Epithelial cell of proximal tubule (primary cell): ENCODE data around the gene GPBAR1. TPM values are rescaled to one million over a fixed set of nuclear protein-coding genes. Genes with fewer than 3 reads are reported as not detected.

ENCODE experiments used
- DNase-seq: peaks from one replicate; pipeline ENCODE4 v3.0.0-alpha.2; 2011; ENCODE audit warnings: low read depth
- H3K4me3 ChIP-seq: 2 replicates; pipeline ENCODE4 v1.5.1; 2011; ENCODE audit warnings: low read depth, mild to moderate bottlenecking, low read length
- total RNA-seq: library from RNA; depleted of rRNA; stranded (reverse); fragments of >200 nt; gene quantifications from 2 replicates; pipeline ENCODE4 v1.2.3, GENCODE V29; 2015
- TF ChIP-seq, protein P1 (sequence below): conservative IDR thresholded peaks from 2 replicates; pipeline ENCODE4 v1.5.1; 2012; ENCODE audit warnings: low read depth, mild to moderate bottlenecking, low read length

GPBAR1 gene
- total RNA-seq, 1 donor from 2014 or later: 2.3 TPM

DNA sequence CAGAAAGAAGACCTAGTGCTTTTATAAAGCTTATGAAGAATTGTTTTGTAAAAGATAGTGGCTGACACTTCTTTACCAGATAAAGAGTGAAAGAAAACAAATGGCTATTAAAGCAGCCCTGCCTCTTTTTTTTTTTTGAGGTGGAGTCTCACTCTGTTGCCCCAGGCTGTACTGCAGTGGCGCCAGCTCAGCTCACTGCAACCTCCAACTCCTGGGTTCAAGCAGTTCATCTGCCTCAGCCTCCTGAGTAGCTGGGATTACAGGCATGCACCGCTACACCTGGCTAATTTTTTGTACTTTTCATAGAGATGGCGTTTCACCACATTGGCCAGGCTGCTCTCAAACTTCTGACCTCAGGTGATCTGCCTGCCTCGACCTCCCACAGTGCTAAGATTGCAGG lies 31.0 kb upstream of the GPBAR1 start:
- TF ChIP-seq, protein P1, sequence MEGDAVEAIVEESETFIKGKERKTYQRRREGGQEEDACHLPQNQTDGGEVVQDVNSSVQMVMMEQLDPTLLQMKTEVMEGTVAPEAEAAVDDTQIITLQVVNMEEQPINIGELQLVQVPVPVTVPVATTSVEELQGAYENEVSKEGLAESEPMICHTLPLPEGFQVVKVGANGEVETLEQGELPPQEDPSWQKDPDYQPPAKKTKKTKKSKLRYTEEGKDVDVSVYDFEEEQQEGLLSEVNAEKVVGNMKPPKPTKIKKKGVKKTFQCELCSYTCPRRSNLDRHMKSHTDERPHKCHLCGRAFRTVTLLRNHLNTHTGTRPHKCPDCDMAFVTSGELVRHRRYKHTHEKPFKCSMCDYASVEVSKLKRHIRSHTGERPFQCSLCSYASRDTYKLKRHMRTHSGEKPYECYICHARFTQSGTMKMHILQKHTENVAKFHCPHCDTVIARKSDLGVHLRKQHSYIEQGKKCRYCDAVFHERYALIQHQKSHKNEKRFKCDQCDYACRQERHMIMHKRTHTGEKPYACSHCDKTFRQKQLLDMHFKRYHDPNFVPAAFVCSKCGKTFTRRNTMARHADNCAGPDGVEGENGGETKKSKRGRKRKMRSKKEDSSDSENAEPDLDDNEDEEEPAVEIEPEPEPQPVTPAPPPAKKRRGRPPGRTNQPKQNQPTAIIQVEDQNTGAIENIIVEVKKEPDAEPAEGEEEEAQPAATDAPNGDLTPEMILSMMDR: no peak
- peak; percentile 25 for DNase-seq
- H3K4me3 ChIP-seq: no peak overlapping the region

DNA sequence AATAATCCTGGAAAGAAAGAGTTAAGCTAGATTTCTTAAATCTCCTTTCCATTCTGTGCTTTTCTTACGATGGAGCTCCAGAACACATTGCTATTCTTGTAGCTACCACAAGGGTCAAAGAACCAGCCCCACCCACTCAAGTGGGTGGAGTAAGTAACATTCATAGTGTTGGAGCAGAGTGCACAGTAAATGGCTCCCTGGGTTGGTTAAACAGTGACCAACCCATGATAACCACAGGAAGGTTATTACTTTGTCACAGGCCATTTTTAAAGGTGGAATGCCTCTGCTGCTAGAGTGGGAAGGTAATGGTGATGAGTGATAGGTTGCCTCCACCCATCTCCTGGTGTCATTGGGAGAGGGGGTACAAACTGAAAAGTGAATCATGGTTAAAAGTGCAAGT lies 29.9 kb upstream of the GPBAR1 start:
- no peak overlapping the region for H3K4me3 ChIP-seq
- TF ChIP-seq, protein P1: peak; percentile 62
- peak; percentile 62 for DNase-seq

DNA sequence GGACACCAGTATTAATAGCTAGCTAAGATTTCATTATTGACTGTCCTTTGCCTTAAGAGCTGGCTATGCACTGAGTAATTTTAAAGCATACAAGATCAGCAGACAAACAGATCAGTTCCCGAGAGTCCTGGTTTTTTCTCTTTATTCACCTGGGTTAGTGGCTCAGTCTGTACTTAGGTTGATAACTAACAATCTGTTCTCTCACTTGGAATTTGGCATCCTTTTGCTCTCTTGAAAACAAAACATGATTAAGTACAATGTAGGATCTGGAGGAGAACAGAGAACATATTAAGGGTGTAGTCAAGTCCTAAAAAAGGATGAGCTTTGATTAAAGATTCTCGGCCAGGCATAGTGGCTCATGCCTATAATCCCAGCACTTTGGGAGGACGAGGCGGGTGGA lies 27.3 kb upstream of the GPBAR1 start:
- TF ChIP-seq, protein P1: no peak
- DNase-seq: no peak
- H3K4me3 ChIP-seq: no peak overlapping the region

- DNase-seq: no peak
- no peak overlapping the region for H3K4me3 ChIP-seq
- TF ChIP-seq, protein P1: no peak
These were observed 26.3 kb upstream of the GPBAR1 start for GRCh38 chr2:218234521-218234920.

DNA sequence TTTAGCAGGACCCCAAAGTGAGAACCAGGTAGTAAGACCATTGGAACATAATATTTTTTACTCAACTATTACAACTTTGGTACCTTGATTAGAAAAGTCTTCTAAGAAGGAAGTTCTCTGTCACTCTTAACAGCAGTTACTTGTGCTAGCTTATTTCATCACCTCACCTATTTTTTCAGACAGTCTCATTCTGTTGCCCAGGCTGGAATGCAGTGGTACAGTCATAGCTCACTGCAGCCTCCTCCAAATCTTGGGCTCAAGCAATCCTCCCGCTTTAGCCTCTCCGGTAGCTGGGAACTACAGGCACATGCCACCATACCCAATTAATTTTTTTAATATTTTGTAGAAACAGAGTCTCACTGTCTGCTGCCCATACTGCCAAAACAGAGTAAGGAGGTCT lies 25.8 kb upstream of the GPBAR1 start:
- TF ChIP-seq, protein P1: no peak
- no peak for DNase-seq
- no peak overlapping the region for H3K4me3 ChIP-seq

GRCh38 chr2:218236829-218237228 lies 24.0 kb upstream of the GPBAR1 start:
- H3K4me3 ChIP-seq: no peak overlapping the region
- TF ChIP-seq, protein P1: no peak
- no peak for DNase-seq

- TF ChIP-seq, protein P1: no peak
- H3K4me3 ChIP-seq: no peak overlapping the region
- DNase-seq: no peak
These were observed 21.9 kb upstream of the GPBAR1 start for GRCh38 chr2:218238887-218239286.
